ENCODE measurements around the gene KLRG1.
A peak's percentile ranks its signal among the peaks of the same experiment; 100 is the strongest.

The KLRG1 gene

DNA sequence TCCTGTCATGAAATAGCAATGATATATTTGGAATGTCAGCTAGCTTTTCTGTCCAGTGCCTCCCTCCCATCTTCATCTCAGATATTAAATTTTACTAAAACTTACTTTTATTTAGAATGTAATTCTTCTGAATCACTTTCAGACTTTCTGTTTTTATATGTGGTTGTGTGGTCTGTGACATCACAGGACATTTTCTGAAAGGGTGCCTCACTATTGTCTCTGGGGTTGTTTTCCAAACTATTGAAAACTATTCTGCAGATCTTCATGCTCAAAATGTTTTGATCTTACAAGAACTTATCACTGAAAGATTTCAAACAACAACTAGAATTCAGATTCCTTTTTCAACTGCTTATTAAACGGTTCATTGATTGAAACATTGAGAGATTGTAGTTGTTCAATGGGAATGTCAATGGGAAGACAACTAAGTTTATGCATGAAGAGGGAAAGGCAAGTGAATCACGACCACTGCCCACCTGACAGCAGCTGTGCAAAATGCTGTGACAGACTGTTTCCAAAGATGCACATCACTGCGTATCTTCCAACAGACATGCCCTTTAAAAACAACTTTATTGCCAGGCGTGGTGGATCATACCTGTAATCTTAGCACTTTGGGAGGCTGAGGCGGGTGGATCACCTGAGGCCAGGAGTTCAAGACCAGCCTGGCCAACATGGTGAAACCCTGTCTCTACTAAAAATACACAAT, 51.3 kb downstream of the KLRG1 start:
- DNase-seq (ENCODE audit: low read depth), result no peak

DNA sequence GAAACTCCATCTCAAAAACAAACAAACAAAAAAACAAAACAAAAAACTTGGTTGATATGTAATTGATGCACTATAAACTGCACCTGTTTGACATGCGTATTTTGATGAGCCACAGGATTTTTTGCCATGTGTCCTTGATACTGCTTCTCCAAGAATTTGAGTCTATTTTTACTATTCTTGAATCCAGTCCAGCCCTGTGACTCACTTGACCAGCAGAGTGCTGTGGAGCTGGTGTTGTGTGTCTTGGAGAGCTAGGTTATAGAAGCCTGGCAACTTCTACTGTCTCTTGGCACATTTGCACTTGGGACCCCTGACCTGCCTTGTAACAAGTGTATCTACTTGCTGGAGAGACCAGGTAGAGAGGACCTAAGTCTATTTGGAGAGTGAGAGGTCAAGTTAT, 52.0 kb downstream of the KLRG1 start:
- DNase-seq (ENCODE audit: low read depth), result peak; percentile 52

DNA sequence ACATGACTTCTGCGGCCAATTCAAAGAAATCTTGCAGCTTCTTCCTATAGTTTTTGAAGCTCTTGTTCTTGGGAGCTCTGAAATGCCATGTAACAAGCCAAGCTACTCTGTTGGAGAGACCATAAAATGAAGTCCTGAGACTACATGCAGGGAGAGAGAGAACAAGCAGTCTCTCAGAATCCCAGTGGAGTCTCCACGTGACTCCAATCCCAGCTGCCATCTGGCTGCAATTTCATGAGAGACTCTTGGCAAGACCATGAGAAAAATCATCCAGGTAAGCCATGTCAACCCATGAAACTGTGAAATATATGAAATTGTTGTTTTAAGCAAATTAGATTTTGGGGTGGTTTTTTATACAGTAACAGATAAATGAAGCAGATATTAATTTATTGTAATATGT, 54.4 kb downstream of the KLRG1 start:
- no peak for DNase-seq (ENCODE audit: low read depth)

DNA sequence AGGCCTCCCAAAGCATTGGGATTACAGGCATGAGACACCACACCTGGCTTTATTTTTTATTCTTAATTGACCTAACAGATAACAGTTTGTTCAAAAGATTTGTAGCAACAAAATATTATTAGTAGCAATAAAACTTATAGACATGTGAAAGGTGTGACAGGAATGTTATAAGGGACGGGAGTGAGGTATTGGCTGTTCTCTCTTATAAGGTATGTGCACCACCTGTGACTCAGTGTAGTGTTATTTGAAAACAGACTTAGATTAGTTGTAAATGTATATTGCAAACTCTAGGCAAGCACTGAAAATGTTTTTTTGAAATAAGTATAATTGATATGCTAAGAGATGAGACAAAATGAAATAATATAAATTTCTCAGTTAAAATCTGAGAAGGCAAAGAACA, 57.8 kb downstream of the KLRG1 start:
- DNase-seq (ENCODE audit: low read depth), result no peak

DNA sequence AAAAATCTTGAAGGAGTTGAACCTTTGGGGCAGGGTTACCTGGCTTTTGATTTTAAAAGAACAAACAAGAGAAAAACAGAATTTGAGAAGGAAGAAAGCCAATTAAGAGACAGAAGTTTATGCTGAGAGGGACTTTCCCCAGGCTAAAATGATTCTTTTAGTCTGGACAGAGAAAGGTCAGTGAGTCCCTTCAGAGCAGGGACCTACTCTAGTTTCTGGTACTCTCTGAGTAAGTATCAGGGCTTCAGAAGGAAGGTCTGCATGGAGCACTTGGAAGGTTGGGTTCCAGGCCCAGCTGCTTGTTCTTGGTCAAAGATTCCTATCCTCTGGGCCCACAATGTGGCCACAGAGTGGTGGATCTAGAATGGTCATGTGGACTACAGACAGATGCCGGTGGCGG, 59.6 kb downstream of the KLRG1 start:
- no peak for DNase-seq (ENCODE audit: low read depth)

DNA sequence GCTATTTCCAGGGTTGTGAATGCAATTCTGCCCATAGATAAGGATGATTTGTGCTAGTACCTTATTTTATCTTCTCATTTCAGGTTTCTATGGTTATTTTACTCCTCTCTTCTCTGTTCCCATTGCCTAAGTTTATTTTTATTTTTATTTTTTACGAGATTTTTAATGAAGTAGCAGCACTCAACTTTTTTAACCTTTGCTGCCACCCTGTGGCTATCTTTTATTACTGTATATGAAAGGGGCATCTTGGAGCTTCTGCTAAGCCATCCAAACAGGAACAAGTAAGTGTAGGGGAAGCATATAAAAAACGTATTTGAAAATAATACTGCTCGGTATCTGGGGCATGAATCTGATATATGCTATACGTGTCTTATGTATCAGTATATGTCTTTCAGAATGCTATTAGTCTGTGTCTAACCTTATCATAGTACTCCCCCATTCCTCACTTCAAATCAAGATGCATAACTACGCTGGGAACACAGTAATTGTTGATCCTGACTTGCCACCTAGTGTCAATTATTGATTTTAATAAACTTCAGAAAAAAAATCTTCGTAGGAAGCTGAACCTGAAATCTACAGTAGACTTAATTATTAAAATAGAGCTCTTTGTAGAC, 60.3 kb downstream of the KLRG1 start:
- DNase-seq (ENCODE audit: low read depth), result peak; percentile 54

DNA sequence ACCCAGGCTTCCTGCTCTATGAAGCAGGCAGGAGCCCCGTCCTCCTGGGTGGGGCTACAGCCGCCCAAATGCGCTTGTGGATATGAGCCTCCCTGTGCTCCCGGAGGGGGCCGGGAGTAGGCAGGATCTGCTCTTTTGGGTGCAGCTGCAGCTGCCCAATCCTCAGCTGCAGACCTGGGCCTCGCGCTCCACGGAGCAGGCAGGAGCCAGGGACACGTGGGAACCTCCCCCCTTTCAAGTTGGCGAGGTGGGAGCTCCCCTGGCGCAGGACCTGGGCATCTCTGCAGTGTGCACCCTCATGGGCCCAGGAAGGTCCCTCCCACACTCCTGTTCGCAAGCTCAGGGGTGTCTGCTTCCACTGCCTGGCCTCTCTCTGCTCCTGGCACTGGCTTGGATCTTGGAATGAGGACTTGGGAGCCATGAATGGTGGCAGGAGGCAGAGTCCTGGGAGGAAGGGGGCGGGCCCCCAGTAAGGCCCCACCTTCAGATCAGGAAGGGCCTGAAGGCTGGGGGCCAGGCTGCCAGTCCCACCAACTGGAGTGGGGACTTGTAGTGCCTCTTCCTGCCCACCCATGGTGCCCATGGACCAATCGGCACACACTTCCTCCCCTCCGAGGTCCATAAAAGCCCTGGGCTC, 61.3 kb downstream of the KLRG1 start:
- DNase-seq (ENCODE audit: low read depth), result no peak

DNA sequence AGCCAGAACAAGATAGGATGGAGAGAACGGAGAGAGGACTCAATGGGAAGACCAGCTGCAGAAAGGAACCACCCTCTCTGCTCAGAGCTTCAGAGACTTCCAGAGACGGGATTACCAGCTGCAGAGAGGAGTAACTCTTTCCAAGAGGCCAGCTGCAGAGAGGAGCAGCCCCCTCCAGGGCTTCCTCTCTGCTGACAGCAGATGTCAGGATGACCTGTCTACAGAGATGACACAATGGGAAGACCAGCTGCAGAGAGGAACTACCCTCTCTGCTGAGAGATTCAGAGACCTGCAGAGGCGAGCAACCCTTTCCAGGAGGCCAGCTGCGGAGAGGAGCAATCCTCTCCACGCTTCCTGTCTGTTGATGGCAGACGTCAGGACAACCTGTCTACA, 61.8 kb downstream of the KLRG1 start:
- DNase-seq (ENCODE audit: low read depth), result no peak

DNA sequence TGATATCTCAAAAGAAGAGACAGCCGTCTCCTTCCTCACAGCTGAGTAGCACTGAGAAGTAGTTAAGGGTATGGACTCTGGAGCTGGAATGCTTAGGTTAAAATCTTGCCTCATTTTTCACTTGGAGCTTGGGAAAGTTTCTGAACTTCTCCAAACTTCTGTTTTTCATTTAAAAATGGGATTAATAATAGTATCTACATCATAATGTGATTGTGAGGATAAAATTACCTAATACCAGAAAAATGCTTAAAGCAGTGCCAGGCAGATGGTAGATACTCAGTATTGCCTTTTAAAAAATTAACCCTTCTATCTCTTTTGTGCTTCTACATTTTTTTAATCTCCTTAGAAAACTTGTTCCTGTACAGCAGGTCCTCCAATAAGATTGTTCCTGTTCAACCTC, 63.3 kb downstream of the KLRG1 start:
- DNase-seq (ENCODE audit: low read depth), result no peak

Measured in EH (cell line).